Erythroblast (primary cell): ENCODE results near the gene KIF6.

Source experiments
- DNase-seq, 2 experiments: peaks; one replicate each; lab custom pipeline; 2025; lab: John Stamatoyannopoulos, UW
- GATA1 ChIP-seq: IDR thresholded peaks from 2 replicates; pipeline ENCODE4 v1.6.1; 2011; ENCODE audit warnings: low read depth, mild to moderate bottlenecking, control low read depth, low read length, moderate library complexity
- POLR2A ChIP-seq: IDR thresholded peaks from 2 replicates; pipeline ENCODE4 v1.6.1; 2011; ENCODE audit warnings: mild to moderate bottlenecking, low read length

KIF6 gene

GRCh38 chr6:39386487-39386886, 338.7 kb downstream of the KIF6 start:
- DNase-seq, result no peak
- TF ChIP-seq POLR2A (no peak), GATA1 (no peak)

DNA sequence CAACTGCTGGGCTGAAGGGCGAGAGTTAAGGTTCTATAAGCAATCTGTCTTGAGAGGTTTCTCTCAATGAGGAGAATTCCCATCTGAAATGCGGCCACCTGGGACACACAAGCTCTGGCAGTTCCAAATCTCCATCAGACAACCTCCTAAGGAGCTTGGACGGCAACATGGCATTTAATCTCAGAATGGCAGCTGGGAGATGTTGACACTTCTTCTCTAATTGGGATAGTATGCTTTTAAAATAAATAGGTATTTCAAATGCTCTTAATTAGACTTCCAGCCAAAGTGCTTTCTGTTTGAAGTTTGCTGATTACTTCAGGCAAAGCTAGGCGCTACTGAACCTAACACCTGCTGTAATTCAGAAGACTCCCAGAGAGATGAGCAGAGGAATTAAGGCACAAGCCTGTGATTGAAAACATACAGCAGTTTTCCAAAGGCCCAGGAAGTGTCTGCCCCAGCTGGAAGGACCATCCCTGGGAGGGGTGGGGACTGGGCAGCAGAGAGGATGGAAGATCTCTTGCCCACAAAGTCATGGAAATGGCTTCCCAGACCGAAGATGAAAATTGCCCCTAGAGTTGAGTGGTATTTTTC, 343.6 kb downstream of the KIF6 start:
- no peak for DNase-seq
- TF ChIP-seq GATA1 (no peak), POLR2A (no peak)

- no peak for DNase-seq
- TF ChIP-seq GATA1 (no peak), POLR2A (no peak)
Measured at GRCh38 chr6:39380837-39381549, 344.2 kb downstream of the KIF6 start.

- DNase-seq, result no peak
- TF ChIP-seq POLR2A (no peak), GATA1 (no peak)
Measured at GRCh38 chr6:39378960-39379425, 346.2 kb downstream of the KIF6 start.

- no peak for DNase-seq
- no peak for TF ChIP-seq GATA1
- no peak for TF ChIP-seq POLR2A
Measured at GRCh38 chr6:39378175-39378959, 346.8 kb downstream of the KIF6 start.

DNA sequence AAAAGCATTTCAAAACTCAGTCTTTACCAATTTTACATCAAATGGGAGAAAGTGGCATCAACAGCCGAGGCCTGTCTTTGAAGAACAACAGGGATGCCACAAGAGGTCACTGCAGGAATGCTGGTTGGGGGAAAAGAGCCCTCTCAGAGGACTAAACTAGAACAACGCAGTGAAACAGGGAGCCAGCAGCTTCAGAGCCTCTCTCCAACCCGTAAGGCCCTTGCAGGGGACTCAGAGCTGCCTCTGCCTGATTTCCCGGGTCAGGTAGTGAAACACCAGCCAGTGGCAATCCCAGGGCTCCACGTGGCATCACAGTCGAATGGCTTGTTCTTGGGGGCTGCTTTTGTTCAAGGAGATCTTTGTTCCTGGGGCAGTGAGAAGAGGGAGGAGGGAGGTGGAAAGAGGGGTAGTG, 347.7 kb downstream of the KIF6 start:
- TF ChIP-seq GATA1, result no peak
- DNase-seq, result peak in 1 of 2 experiments; percentile 7

GRCh38 chr6:39375405-39375804, 349.8 kb downstream of the KIF6 start:
- TF ChIP-seq GATA1 (no peak), POLR2A (no peak)
- DNase-seq, result no peak

GRCh38 chr6:39370390-39370789, 354.8 kb downstream of the KIF6 start:
- DNase-seq, result no peak
- TF ChIP-seq GATA1, result no peak
- TF ChIP-seq POLR2A, result no peak

GRCh38 chr6:39369987-39370386, 355.2 kb downstream of the KIF6 start:
- TF ChIP-seq POLR2A (no peak), GATA1 (no peak)
- no peak for DNase-seq

GRCh38 chr6:39367700-39368099, 357.5 kb downstream of the KIF6 start:
- no peak for DNase-seq
- TF ChIP-seq GATA1 (no peak), POLR2A (no peak)

GRCh38 chr6:39366931-39367618, 358.1 kb downstream of the KIF6 start:
- DNase-seq, result no peak
- no peak for TF ChIP-seq GATA1
- TF ChIP-seq POLR2A, result no peak

- TF ChIP-seq POLR2A (no peak), GATA1 (no peak)
- DNase-seq, result no peak
Measured at GRCh38 chr6:39365281-39366074, 359.7 kb downstream of the KIF6 start.

DNA sequence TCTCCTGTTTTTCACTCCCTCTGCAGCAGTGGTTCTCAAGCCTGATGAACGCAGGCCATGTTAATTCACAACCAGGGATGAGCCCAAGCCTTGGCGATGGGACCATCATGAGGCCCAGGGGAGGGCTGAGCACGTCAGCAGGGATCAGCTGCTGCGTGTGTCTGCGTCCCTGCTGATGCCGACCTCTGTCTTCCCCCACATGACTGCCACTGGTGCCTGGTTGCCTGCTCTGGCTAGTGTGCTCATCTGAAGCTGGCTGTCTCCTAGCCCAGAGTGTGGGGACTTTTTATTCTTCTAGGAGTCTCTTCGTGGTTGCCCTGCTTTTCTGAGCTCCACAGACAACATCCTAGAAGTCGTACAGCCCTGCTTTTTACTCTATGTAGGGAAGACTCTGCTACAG, 361.9 kb downstream of the KIF6 start:
- no peak for TF ChIP-seq GATA1
- TF ChIP-seq POLR2A, result no peak
- DNase-seq, result no peak
